Testis (tissue), 3 donors: Measurements from ENCODE around the gene SLC37A2. TPM values are rescaled to one million over a fixed set of nuclear protein-coding genes. Genes with fewer than 3 reads are reported as not detected.
"Not testable (repeated sequence)": the region's sequence is repeated elsewhere in the genome, so short reads cannot be mapped to it uniquely, and the experiment has no call there.

Source experiments
- DNase-seq: peaks from one replicate; pipeline ENCODE4 v3.0.0-alpha.2; 2019
- H3K27ac ChIP-seq, 2 donors: fragments of 200-600 bp; sonication (generic); one replicate each; pipeline ENCODE4 v1.5.1; 2019
- H3K27me3 ChIP-seq: fragments of 200-600 bp; sonication (generic); one replicate; pipeline ENCODE4 v1.5.1; 2019
- H3K36me3 ChIP-seq: fragments of 200-600 bp; sonication (generic); one replicate; pipeline ENCODE4 v1.5.1; 2017; ENCODE audit warnings: low read depth; ENCODE audit errors: missing control alignments
- H3K4me1 ChIP-seq: fragments of 200-600 bp; sonication (generic); one replicate; pipeline ENCODE4 v1.5.1; 2019
- H3K4me3 ChIP-seq, 2 donors: fragments of 200-600 bp; sonication (generic); one replicate each; pipeline ENCODE4 v1.5.1; 2017 to 2019
- H3K9me3 ChIP-seq: fragments of 200-600 bp; sonication (generic); one replicate; pipeline ENCODE4 v1.5.1; 2017
- POLR2A ChIP-seq: fragments of 450-650 bp; IDR thresholded peaks from one replicate; pipeline ENCODE4 v1.6.1; 2017; ENCODE audit warnings: antibody characterized with exemption, mild to moderate bottlenecking, moderate library complexity
- WGBS, 2 donors: methylation state at CpG; one replicate each; pipeline ENCODE4 v1.1.5; 2018; 5-methylcytosine and 5-hydroxymethylcytosine counted together
- intact Hi-C: fragments of 100-400 bp; cut with DNase I; formaldehyde crosslinking; loops from one replicate; pipeline ENCODE4 v1.15.1; 2023; ENCODE audit warnings: low total_unique reads
- polyA plus RNA-seq: library from polyadenylated mRNA; stranded (reverse); fragments of 350-450 nt; fragmentation: Illumina TruSeq; extraction: RNeasy Lipid Tissue Mini Kit (QIAGEN cat#74804); gene quantifications from one replicate; pipeline ENCODE4 v1.2.3, GENCODE V29; 2014; ENCODE audit warnings: low read depth, low replicate concordance; ENCODE audit not compliant: insufficient read depth
- total RNA-seq, 2 donors: library from RNA; depleted of rRNA; stranded (reverse); fragments of >200 nt; gene quantifications; one replicate each; pipeline ENCODE4 v1.2.3, GENCODE V29; 2016
- TF ChIP-seq, protein P1 (sequence below), 3 experiments: fragments of 450-650 bp in 2 of 3; fragments of 200-600 bp in 1 of 3; sonication (generic) in 1 of 3; IDR thresholded peaks; one replicate each; pipeline ENCODE4 v1.5.1; 2016 to 2019; ENCODE audit warnings: antibody characterized with exemption in 3 of 3, mild to moderate bottlenecking in 2 of 3, moderate library complexity in 1 of 3

SLC37A2 gene
- total and polyA plus RNA-seq, 3 donors from 2014 or later = 3.0 to 7.6 (median 6.2) TPM

DNA sequence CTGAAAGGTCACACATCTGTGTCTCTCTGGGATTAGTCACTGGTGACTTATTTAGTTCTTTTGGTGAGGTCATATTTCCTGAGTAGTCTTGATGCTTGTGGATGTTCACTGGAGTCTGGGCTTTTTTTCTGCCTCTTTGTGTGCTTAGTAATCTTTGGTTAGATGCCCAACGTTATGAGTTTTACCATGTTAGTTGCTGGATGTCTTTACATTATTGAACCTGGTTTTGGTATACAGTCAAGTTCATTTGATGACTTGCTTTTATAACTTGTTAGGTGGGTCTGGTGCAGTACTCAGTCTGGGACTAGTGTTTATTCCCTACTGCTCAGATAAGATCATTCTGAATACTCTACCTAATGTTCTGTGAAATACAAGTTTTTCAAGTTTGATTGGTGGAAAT, 26.2 kb upstream of the SLC37A2 start:
- H3K36me3 ChIP-seq = no peaks in the 10 kb centered on the region
- intact Hi-C loops = no loop called here
- no peaks in the 10 kb centered on the region for H3K9me3 ChIP-seq
- WGBS, 2 donors = 70 to 86% methylated on average over 1 of the region's 1 CpG
- no peak overlapping the region for H3K27ac ChIP-seq
- no peaks in the 10 kb centered on the region for H3K4me1 ChIP-seq
- H3K4me3 ChIP-seq = no peak overlapping the region
- DNase-seq = no peak
- no peaks in the 10 kb centered on the region for H3K27me3 ChIP-seq
- no peak for TF ChIP-seq POLR2A
- TF ChIP-seq, protein P1, sequence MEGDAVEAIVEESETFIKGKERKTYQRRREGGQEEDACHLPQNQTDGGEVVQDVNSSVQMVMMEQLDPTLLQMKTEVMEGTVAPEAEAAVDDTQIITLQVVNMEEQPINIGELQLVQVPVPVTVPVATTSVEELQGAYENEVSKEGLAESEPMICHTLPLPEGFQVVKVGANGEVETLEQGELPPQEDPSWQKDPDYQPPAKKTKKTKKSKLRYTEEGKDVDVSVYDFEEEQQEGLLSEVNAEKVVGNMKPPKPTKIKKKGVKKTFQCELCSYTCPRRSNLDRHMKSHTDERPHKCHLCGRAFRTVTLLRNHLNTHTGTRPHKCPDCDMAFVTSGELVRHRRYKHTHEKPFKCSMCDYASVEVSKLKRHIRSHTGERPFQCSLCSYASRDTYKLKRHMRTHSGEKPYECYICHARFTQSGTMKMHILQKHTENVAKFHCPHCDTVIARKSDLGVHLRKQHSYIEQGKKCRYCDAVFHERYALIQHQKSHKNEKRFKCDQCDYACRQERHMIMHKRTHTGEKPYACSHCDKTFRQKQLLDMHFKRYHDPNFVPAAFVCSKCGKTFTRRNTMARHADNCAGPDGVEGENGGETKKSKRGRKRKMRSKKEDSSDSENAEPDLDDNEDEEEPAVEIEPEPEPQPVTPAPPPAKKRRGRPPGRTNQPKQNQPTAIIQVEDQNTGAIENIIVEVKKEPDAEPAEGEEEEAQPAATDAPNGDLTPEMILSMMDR (IDR thresholded peaks at IDR 0.05) = no peak

DNA sequence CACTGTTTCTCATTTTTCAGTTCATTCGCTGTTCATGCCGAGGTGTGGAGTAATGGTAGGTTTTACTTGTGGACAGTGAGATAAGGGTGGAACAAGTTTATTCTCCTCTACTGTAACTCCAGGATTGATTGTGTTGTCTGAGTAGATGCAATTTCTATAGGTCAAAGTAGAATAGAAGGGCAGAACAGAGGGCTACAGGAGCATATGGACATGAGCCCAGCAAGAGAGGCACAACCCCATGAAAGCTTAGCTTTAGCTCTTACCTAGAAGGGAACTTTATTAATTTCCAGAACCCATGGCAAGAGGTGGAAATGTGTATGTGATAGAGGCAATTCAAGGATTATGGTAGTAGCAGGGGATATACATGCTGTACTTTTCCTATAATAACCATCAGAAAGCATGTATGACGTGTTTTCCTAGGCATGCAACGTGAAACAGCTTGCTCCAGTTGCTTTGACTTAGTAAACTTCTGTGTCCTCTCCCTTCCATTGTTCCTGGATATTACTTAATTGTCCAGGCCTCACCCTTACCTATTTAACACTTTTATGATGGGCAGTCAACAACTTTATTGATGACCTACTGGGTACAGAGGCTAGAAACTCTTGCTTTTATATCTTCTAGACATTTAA, 13.8 kb upstream of the SLC37A2 start:
- intact Hi-C loops = no loop called here
- H3K9me3 ChIP-seq = no peaks in the 10 kb centered on the region
- no peaks in the 10 kb centered on the region for H3K36me3 ChIP-seq
- H3K4me3 ChIP-seq = no peak overlapping the region
- H3K27ac ChIP-seq = no peak overlapping the region
- H3K4me1 ChIP-seq = no peaks in the 10 kb centered on the region
- no peak for TF ChIP-seq POLR2A
- TF ChIP-seq, protein P1 (IDR thresholded peaks at IDR 0.05) = no peak
- no peak for DNase-seq
- no peaks in the 10 kb centered on the region for H3K27me3 ChIP-seq
- WGBS, 2 donors = 89 to 98% methylated on average over 4 of the region's 4 CpGs

DNA sequence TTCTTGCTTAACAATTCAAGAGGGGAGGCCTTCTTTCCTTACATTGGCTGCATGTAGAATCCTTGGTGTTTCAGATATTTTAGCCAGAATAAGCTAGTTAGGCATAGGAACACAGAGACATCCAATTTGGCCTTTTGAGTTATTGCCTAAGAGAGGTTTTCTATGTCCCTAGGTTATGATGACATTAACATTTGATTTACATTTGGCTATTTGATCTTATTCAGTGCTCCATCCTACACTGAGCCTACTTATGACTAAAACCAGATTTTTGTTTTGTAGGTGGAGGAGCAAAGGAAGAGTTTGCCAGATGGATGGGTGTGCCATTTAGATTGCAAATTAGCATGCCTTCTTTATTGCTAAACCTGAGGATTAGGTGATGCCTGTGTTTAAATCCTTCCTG, 11.1 kb upstream of the SLC37A2 start:
- DNase-seq = no peak
- Histone ChIP-seq H3K27me3 (no peaks in the 10 kb centered on the region), H3K36me3 (no peaks in the 10 kb centered on the region), H3K27ac (no peak overlapping the region), H3K9me3 (no peaks in the 10 kb centered on the region), H3K4me3 (no peak overlapping the region), H3K4me1 (no peaks in the 10 kb centered on the region)
- intact Hi-C loops = no loop called here
- TF ChIP-seq, protein P1 (IDR thresholded peaks at IDR 0.05) = no peak

DNA sequence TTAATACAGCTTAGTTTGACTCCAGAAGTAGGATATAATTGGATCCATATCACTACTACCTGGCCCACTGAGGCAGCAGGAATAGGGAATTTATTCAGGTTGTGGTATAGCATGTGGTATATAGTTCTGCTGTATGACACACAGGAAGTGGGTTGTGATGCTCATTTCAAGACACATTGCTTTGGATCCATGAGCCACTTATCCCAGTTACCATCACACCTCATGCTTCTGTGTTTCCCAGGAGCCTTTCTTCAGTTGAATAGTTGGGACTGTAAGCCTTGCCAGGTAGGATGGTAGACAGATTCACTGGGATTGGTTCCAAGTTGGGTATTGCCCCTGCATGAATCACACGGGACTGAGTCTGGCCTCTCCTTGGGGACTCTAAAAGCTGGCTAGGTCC, 9.9 kb upstream of the SLC37A2 start:
- Histone ChIP-seq H3K9me3 (no peaks in the 10 kb centered on the region), H3K4me3 (no peak overlapping the region), H3K4me1 (no peaks in the 10 kb centered on the region), H3K27ac (no peak overlapping the region), H3K36me3 (no peaks in the 10 kb centered on the region), H3K27me3 (no peaks in the 10 kb centered on the region)
- WGBS, 2 donors = 85 to 88% methylated on average over 1 of the region's 1 CpG
- TF ChIP-seq, protein P1 (IDR thresholded peaks at IDR 0.05) = no peak
- DNase-seq = no peak
- intact Hi-C loops = no loop called here

DNA sequence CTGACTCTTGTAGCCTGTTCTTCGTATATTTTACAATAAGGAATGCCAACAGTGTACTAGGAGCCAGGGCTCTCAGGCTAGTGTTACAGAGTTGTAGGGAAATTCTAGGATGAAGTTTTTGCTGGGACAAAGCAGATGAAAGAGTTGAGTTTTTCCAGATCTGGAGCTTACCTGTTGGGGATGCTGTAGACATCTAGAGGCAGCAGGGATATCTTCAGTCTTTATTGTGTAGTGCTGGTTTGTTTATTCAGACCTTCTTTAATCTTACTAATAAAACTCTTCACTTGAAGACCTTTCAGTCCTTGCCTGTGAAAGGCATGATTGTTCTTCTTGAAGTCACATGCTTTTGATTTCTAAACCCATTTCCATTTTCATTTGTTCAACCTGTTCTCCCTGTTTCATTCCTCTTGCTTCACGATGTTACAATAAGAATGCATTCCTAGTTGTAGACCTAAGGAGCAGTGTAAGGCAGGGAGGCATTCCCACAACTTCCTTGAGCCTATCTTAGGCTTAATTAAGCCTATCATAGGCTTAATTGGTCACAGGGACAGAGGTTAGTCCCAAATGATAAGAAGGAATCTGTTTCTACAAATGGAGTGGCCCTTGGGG, 7.9 kb upstream of the SLC37A2 start:
- Histone ChIP-seq H3K9me3 (no peaks in the 10 kb centered on the region), H3K4me1 (no peaks in the 10 kb centered on the region), H3K36me3 (no peaks in the 10 kb centered on the region), H3K27me3 (no peaks in the 10 kb centered on the region), H3K27ac (no peak overlapping the region), H3K4me3 (no peak overlapping the region)
- no peak for TF ChIP-seq POLR2A
- TF ChIP-seq, protein P1 (IDR thresholded peaks at IDR 0.05) = no peak
- WGBS, 2 donors = 72 to 73% methylated on average over 2 of the region's 2 CpGs
- no peak for DNase-seq
- intact Hi-C loops = no loop called here

DNA sequence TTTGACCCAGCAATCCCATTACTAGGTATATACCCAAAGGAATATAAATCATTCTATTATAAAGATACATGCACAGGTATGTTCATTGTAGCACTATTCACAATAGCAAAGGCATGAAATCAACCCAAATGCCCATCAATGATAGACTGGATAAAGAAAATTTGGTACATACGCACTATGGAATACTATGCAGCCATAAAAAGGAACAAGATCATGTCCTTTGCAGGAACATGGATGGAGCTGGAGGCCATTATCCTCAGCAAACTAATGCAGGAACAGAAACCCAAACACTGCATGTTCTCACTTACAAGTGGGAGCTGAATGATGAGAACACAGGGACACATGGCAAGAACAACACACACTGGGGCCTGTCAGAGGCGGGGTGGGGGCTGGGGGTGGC, 7.0 kb upstream of the SLC37A2 start:
- H3K27ac ChIP-seq, H3K4me1 ChIP-seq, H3K36me3 ChIP-seq, H3K4me3 ChIP-seq, H3K27me3 ChIP-seq, DNase-seq, H3K9me3 ChIP-seq, intact Hi-C loops: not testable (repeated sequence)
- 80 to 93% methylated on average over 2 of the region's 2 CpGs for WGBS, 2 donors
